ENCODE measurements around the gene BCAN.

The BCAN gene

GRCh38 chr1:156663178-156663577, 21.3 kb downstream of the BCAN start:
- DNase-seq = no peak

DNA sequence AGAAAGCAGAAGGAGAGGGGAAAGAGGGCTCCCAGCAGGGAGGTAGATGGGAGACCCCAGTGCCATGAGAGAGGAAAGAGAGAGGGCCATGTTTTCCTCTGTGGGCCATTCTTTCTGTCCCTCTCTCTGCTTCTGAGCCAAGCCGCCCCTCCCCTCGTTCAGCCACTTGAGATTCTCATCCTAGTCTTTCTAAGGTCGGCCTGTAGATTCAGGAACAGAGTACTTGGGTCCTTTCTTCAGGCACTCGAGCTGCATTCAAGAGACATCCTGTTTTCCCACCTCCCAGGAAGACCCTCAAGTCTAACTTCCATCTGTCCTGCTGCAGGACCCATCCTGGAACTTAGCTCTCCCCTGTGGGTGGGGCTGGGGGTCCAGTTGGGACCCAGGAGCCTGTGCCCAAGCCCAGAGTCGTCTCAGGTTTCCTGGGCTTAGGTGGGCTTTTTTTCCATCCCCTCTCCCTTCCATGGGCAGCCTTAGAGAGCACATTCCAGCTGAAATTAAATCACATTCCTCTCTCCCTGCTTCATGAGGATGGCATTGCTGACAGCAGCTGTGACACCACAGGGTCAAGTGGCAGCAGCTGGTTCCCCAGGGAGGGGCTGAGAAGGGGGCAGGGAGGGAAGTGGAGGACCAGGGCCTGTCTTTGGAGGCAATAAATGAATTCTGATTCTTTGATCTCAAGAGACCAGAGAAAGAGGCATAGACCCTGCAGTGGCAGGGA, 22.3 kb downstream of the BCAN start:
- no peak for DNase-seq

DNA sequence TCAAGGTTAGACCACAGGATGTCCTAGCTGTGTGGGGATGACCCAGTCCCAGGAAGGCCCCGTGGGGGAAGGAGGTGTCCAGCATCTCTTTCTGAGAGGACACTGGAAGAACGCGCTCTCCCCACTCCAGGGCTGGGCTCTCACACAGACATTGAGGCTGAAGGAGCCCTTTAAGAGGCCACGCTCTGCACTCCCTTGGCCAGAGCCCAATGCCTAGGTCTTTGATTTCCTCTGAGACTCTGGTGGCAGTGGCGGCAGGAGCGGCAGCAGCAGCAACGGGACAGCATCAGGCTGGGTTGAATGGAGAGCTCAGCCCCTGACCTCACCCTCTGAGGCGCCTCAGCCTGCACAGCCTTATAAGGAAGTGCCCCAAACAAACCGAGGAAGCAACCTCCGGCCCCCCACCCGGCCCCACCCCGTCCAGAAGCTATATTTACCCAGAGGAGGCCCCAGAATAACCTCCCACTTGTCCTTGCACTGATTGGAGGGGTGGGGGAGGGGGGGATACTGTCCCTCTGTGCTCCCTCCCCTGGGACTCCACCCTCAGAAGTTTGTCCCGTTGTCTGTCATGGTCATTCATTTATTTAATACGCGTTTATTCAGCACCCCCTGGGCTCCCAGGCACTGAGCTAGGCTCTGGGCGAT, 23.0 kb downstream of the BCAN start:
- DNase-seq = no peak

DNA sequence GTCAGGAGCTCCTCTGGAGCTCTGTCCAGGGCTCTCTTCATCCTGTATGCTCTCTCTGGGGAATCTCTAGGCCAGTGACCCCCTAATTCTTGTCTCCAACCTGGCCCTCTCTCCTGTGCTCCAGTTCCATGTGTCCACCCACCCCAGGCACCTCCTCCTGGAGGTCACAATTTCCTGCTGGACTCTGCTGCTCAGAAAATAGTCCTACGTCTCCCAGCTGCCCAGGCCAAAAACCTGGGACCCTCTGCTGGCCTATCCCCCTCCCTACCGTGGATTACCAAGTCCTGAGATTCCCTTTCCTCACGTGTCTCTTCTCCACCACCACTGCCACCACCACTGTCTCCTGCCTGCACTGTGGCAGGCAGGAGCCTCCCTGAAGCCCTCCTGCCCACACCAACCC, 23.6 kb downstream of the BCAN start:
- no peak for DNase-seq

DNA sequence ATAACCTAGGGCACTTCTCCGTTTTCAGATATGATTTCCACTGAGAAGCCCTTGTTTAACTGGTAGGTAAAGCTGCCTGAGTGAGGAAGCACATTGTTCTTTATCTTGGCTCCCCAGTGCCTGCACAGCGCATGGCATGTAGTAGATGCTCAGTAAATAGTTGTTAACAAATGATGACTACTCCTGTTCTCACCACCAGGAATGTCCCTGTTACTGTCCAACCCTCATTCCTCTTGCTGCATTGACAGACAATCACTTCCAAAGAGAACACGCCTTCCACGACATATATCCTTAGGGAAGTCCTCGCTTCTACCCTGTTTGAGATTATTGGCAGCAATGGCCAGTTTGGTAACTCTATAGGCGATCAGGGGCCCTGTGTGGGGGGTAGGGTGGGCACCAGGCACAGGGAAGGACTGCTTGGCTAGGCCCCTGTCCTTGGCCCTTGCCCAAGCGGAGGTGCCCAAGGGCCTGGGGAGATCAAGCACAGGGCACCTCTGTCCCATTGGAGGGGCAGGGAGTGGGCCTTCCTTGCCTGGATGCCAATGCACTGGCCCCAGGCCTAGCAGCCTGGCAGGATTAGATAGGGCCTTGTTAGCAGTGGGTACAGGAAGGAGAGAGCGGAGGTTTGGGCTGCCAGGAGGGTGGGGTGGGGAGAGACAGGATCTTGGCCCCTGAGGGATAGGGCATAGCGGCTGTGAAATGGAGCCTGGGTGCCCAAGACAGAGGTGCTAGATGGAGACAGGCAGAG, 25.1 kb downstream of the BCAN start:
- no peak for DNase-seq

GRCh38 chr1:156667610-156667967, 25.7 kb downstream of the BCAN start:
- no peak for DNase-seq

DNA sequence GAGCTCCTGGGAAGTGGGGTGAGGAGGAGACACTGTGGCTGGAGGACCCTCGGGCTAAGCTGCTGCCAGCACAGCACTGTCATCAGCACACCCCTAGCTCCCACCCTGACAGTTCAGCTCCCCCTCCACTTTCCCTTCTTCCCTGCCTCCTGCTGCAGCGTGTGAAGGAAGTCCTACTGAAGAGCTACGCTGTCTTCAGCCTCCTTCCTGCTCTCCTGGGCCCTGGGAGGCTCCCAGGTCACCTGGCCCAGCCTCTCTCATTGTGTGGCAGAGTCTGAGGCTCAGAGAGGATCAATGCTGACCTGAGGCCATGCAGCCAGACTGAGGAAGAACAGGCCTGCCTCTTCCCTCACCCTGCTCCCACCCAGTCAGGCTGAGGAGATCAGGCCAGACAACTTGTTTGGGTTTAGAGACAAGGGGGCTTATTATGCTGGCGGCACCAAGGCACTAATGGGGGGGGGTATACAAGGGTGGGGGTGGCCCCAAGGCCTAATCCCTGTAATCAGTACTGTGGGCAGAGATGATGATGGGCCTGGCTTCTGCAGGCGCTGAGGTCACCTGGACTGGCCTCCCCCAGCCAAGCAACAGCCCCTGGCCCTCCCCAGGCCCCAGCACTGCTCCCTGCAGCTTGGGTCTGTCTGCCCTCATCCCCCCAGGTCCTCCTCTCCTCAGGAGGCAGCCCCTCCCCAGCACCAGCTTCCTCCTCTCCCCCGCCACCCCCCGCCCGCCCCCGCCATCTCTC, 26.2 kb downstream of the BCAN start:
- no peak for DNase-seq

- no peak for DNase-seq
These were observed 27.1 kb downstream of the BCAN start for GRCh38 chr1:156668801-156669637.

DNA sequence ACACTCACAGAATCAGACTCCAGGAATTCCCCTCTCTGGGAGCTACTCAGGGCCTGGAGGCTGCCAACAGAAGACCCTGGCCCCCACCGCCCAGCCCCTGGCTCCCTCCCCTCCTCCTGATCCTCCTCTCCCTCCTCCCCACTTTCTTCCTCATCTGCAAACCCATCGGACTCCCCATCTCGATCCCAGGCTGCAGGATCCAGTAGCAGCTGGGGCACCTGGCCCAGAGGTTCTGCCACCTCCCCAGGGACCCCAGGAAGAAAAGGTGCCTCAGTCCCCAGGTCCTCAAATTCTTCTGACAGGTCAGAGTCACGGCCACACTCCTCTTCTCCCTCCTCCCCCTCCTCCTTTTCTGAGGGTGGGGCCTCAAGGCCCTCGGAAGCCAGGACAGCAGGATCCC, 27.9 kb downstream of the BCAN start:
- DNase-seq = no peak

- DNase-seq = no peak
These were observed 28.4 kb downstream of the BCAN start for GRCh38 chr1:156670359-156670758.

DNA sequence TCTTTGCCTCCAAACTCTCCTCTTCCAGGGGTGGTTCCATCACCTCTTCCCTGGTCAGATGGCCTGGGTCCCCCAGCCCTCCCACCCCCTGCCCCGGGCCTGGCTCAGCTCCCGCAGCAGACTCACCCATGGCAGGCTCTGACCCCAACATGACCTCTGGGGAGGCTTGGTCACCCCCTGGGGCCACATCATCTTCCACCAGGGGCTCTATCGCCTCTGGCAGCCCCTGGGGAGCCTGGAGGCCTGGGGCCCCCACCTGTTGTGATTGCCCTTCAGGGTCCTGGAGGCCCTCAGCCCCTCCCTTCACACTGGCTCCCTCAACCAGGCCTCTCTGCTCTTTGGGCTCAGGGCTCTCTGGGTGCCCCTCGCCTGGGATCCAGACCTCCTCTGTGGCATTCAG, 28.9 kb downstream of the BCAN start:
- DNase-seq = no peak

GRCh38 chr1:156671804-156672203, 29.9 kb downstream of the BCAN start:
- no peak for DNase-seq

- no peak for DNase-seq
These were observed 31.6 kb downstream of the BCAN start for GRCh38 chr1:156673387-156674121.

DNA sequence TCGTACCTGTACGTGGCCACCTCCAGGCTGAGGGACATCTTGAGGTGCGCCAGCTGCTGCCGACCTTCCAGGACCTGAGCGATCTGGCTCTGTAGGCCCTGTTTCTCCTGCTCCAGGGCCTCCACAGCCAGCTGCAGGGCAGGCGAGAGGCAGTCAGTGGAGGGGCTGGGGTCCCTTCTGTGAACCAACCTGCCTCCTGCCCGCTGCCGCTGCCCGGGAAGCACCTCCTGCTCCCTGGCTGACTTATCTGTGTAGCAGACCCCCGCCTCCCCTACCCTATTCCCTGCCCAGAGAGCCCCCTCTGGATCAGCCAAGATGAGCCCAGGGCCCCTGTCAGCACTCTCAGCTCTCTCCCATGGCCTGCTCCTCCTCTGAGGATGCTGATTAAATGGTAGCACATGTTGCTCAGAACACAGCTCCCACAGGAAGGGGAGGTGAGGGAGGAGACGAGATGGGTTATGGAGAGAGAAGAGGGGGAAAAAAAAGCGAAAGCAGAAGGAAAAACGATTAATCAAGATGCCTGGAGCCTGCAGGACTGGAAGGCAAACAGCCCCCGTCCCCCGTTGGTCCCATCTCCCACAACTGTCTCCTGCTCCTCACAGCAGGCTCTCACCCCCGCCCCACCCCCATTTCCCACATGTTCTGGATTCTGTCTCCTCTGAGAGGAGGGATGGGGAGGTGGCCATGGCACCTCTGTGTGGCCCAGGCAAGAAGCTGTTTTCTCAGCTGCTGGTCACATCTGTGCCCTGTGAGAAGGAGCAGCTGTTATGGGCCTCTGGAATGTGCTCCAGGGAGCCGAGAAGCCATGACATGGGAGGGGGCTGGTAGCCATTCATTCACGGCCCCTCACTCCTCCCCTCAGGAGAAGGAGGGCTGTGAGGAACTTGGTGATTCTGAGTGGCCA, 33.5 kb downstream of the BCAN start:
- DNase-seq = no peak

- DNase-seq = no peak
These were observed 34.4 kb downstream of the BCAN start for GRCh38 chr1:156676114-156676819.

DNA sequence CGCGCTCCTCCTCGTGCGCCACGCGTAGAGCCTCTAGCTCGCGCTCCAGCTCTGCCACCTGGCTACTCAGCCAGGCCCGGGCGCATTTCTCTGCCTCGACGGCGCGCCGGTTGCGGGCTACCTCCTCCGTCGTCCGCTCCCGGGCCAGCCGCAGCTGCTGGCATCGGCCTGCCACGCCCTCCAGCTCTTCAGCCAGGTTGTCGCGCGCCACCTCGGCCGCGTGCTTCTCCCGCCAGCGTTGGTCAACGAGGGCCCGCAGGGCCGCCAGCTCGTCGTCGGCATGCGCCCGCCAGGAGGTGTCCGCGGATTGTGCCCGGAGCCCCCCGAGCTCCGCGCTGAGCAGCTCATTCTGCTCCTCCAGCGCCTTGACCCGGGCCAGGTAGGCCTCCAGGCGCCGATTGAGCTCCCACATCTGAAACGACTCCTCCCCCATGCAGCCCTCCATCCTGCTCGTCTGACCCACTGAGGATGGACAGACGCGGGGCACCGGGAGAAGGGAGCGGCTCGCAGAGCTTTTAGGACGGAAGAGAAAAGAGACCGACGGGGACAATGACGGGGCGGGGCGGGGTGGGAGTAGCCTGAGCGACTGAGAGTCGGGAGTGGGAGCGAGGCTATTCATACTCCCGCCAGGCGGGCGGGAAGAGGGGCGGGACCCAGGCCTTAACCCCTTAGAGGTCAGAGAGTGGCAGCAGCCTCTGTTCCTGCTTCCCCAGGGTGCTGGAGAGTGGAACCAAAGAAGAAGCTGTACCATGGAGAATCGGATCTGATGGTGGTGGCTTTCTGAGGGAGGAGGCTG, 35.1 kb downstream of the BCAN start, which contains the start of gene NES:
TSS of gene NES (minus strand) at position 588 of the 796 bp plus-strand sequence. CDS start at position 445, 143 bp downstream.
- DNase-seq = no peak

- peak; percentile 42 for DNase-seq
These were observed 36.0 kb downstream of the BCAN start for GRCh38 chr1:156677616-156678596.

DNA sequence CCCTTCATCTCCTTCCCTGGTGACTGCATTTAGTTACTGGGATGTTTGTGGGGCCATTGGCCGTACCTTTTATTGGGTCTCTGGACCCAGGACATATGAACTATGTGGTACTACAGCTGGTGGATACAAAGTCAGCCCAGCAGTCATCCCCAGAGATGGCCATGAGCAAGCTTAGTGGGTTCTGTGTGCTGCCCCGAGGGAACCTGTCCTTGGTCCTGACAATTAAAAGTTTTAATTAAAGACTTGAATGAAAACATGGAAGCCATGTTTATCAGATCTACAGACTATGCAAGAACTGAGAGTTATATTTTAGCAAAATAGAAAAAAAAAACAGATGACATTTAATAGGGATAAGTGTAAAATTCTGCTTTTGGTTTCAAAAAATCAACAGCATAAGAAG, 38.1 kb downstream of the BCAN start:
- no peak for DNase-seq

Measured in activated T-cell treated with anti-CD3 and anti-CD28 coated beads, Interleukin-2, amount 50 U/mL, for 1 hour (primary cell).